Calu3 (cell line): Measurements from ENCODE around the gene OSBPL5. TPM values are rescaled to one million over a fixed set of nuclear protein-coding genes. Genes with fewer than 3 reads are reported as not detected.

Source experiments
- BruUV-seq: library from RNA; stranded (reverse); fragments of 400-500 nt; replicated peaks from 2 replicates; lab custom pipeline; 2021; lab: Mats Ljungman, UMichigan
- CTCF ChIA-PET: fragments of 300-600 bp; sonication (Branson Sonifier 250); formaldehyde crosslinking; loops from one replicate; lab custom pipeline; 2022; ENCODE audit warnings: antibody characterized with exemption; lab: Charles Lee
- DNase-seq: peaks from one replicate; pipeline ENCODE4 v3.0.0; 2022
- H3K27ac Mint-ChIP-seq: one replicate; pipeline ENCODE4 v1.8.0; 2022; ENCODE audit warnings: mixed read lengths; ENCODE audit not compliant: unreplicated experiment
- H3K27me3 Mint-ChIP-seq: one replicate; pipeline ENCODE4 v1.8.0; 2022; ENCODE audit warnings: mixed read lengths; ENCODE audit not compliant: unreplicated experiment
- H3K36me3 Mint-ChIP-seq: one replicate; pipeline ENCODE4 v1.8.0; 2022; ENCODE audit warnings: mild to moderate bottlenecking, moderate library complexity, mixed read lengths; ENCODE audit not compliant: insufficient read depth, unreplicated experiment
- H3K4me1 Mint-ChIP-seq: one replicate; pipeline ENCODE4 v1.8.0; 2022; ENCODE audit warnings: mild to moderate bottlenecking, low read depth, mixed read lengths; ENCODE audit not compliant: unreplicated experiment
- H3K4me3 Mint-ChIP-seq: one replicate; pipeline ENCODE4 v1.8.0; 2022; ENCODE audit warnings: mild to moderate bottlenecking, low read depth, moderate library complexity, mixed read lengths; ENCODE audit not compliant: unreplicated experiment
- H3K9me3 Mint-ChIP-seq: one replicate; pipeline ENCODE4 v1.8.0; 2022; ENCODE audit warnings: low read depth, mixed read lengths; ENCODE audit not compliant: unreplicated experiment
- intact Hi-C: fragments of 100-400 bp; cut with micrococcal nuclease; formaldehyde crosslinking; loops from one replicate; pipeline ENCODE4 v1.10.0; 2022; ENCODE audit not compliant: unreplicated experiment
- total RNA-seq: library from RNA; stranded (reverse); gene quantifications from 2 replicates; pipeline ENCODE4 v1.2.3, GENCODE V29; 2022
- TF ChIP-seq, protein P1 (sequence below): fragments of 200-600 bp; IDR thresholded peaks from one replicate; pipeline ENCODE4 v1.8.0; 2022; ENCODE audit warnings: antibody characterized with exemption; ENCODE audit not compliant: unreplicated experiment

The OSBPL5 gene
- total RNA-seq, 1 experiment from 2014 or later, result 7.1 TPM

DNA sequence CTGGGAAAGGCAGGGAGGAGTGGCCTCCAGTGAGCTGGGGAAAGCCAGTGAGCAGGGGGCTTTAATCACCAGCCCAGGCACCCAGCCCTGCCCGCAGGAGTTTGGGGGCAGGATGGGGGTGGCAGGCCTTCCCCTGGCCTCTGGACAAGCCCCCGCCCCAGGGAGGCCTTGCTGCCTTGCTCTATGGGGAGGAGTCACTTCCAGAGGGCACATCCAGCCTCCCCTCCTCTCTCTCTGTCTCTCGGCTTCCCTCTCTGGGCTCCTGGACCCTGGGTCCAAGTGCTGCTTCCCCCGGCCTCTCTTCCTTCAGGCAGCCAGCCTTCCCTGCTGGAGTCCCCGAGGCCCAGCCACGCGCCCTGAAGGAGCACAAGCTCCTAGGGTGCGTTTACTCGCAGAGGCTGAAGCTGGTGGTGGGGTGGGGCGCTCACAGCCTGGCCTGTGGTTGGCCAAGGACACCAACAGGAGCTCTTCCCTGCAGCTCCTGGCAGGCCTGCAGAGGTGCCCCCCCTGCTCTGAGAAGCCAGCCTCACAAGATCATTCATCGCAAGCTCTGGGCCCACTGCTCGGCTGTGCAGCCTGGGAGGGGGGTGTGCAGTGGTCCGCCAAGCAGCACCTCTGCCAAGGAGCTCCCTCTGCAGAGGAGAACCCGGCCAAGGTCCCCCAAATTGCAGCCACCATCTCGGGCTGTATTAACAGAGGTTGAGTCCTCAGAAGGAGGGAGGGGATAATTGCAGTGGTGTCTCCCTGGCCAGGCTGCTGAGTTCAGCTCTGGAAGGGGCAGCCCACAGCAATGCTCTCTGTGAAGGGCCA, 25.4 kb downstream of the OSBPL5 start:
- Mint-ChIP-seq H3K9me3 (no peaks in the 10 kb centered on the region), H3K27ac (no peak overlapping the region), H3K36me3 (no peaks in the 10 kb centered on the region), H3K4me1 (no peaks in the 10 kb centered on the region), H3K27me3 (no peaks in the 10 kb centered on the region), H3K4me3 (no peak overlapping the region)
- no peak for DNase-seq
- no TSS peak for BruUV-seq
- CTCF ChIA-PET, result no interaction called here
- intact Hi-C loops, result no loop called here
- TF ChIP-seq, protein P1, sequence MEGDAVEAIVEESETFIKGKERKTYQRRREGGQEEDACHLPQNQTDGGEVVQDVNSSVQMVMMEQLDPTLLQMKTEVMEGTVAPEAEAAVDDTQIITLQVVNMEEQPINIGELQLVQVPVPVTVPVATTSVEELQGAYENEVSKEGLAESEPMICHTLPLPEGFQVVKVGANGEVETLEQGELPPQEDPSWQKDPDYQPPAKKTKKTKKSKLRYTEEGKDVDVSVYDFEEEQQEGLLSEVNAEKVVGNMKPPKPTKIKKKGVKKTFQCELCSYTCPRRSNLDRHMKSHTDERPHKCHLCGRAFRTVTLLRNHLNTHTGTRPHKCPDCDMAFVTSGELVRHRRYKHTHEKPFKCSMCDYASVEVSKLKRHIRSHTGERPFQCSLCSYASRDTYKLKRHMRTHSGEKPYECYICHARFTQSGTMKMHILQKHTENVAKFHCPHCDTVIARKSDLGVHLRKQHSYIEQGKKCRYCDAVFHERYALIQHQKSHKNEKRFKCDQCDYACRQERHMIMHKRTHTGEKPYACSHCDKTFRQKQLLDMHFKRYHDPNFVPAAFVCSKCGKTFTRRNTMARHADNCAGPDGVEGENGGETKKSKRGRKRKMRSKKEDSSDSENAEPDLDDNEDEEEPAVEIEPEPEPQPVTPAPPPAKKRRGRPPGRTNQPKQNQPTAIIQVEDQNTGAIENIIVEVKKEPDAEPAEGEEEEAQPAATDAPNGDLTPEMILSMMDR, result no peak

GRCh38 chr11:3139086-3139440, 26.0 kb downstream of the OSBPL5 start:
- no peak for DNase-seq
- H3K36me3 Mint-ChIP-seq, result no peaks in the 10 kb centered on the region
- H3K27me3 Mint-ChIP-seq, result no peaks in the 10 kb centered on the region
- no peak overlapping the region for H3K27ac Mint-ChIP-seq
- H3K9me3 Mint-ChIP-seq, result no peaks in the 10 kb centered on the region
- H3K4me3 Mint-ChIP-seq, result no peak overlapping the region
- CTCF ChIA-PET, result no interaction called here
- TF ChIP-seq, protein P1, result no peak
- intact Hi-C loops, result no loop called here
- H3K4me1 Mint-ChIP-seq, result no peaks in the 10 kb centered on the region
- no TSS peak for BruUV-seq

DNA sequence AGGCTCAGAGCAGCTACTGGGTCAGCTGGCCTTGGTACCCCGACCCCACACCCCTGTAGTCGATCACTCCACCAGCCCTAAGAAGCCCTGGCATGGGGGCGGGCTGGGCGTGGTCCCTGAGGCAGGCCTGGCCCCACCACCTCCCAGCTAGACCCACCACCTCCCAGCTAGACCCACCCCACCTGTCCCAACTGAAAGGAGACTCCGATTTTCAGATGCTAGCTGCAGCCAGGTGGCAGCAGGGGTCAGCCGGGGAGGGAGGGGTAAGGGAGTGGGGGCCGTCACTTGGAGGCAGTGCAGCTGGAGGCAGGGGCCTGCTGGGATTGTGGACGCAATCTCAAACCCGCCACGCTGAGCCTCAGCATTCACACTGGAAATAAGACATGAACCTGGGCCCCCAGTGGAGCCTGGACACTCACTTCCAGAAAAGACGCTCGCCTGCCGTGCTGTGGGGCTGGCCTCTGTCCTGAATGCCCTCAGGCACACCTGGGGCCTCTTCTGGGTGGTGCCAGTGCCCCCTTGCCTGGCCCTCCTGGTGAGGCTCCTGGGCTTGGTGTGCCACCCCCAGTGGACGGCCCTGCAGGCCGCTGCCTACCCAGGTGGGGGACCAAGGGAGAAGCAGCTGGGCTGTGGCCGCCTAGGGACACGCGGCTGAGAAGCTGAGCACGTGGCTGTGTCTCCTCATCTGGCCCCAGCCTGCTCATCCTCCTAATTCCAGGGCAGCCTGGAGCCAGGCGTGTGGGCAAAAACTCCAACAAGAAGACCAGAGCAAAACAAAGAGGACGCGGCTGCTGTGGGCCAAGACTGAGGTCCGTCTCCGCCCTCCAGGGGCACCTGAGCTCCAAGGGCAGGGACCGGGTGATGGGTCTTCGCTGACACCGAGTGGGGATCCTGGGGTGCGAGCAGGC, 26.7 kb downstream of the OSBPL5 start:
- H3K4me3 Mint-ChIP-seq, result no peak overlapping the region
- intact Hi-C loops, result no loop called here
- no peaks in the 10 kb centered on the region for H3K27me3 Mint-ChIP-seq
- no peak for DNase-seq
- TF ChIP-seq, protein P1, result no peak
- no peaks in the 10 kb centered on the region for H3K9me3 Mint-ChIP-seq
- H3K27ac Mint-ChIP-seq, result no peak overlapping the region
- H3K4me1 Mint-ChIP-seq, result no peaks in the 10 kb centered on the region
- no peaks in the 10 kb centered on the region for H3K36me3 Mint-ChIP-seq
- CTCF ChIA-PET, result no interaction called here
- no TSS peak for BruUV-seq

DNA sequence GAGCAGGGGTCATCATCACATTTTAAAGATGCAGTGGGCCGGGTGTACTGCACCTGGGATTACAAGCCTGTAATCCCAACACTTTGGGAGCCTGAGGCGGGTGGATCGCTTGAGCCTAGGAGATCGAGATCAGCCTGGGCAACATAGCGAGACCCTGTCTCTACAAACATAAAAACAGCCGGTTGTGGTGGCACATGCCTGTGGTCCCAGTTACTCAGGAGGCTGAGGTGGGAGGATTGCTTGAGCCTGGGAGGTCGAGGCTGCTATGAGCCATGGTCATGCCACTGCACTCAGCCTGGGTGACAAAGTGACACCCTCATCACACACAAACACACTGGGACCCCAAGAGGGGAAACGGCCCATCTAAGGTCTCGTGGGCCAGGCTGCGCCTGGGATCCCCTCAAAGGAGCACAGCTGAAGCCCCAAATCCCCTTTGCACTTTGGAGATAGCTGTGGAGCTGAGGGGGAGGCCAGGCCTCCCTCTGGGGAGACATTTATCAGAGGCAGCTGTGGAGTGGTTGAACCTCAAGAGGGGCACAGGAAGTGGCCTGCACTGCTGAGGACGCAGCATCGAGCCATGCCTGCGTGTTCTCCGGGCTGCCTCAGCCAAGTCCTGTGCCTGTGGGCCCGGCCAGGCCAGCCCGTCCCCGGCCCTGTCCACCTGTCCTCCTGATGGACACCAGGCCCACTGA, 27.5 kb downstream of the OSBPL5 start:
- no peaks in the 10 kb centered on the region for H3K9me3 Mint-ChIP-seq
- peaks cover under 1% of the 10 kb centered on the region for H3K27me3 Mint-ChIP-seq
- no peak for DNase-seq
- H3K27ac Mint-ChIP-seq, result no peak overlapping the region
- intact Hi-C loops, result no loop called here
- CTCF ChIA-PET, result no interaction called here
- no TSS peak for BruUV-seq
- H3K4me3 Mint-ChIP-seq, result no peak overlapping the region
- no peaks in the 10 kb centered on the region for H3K4me1 Mint-ChIP-seq
- H3K36me3 Mint-ChIP-seq, result no peaks in the 10 kb centered on the region
- TF ChIP-seq, protein P1, result no peak
